H1 (cell line): ENCODE measurements around the gene UBE2Q2. TPM values are rescaled to one million over a fixed set of nuclear protein-coding genes. Genes with fewer than 3 reads are reported as not detected.

ENCODE experiments used
- CTCF ChIA-PET: fragments of 300-600 bp; sonication (Branson Sonifier 250); formaldehyde crosslinking; loops from one replicate; lab custom pipeline; 2021; ENCODE audit not compliant: partially characterized antibody; lab: Charles Lee
- POLR2A ChIA-PET: fragments of 300-600 bp; sonication (Branson Sonifier 250); formaldehyde crosslinking; loops from one replicate; lab custom pipeline; 2021; ENCODE audit warnings: inconsistent platforms; ENCODE audit not compliant: partially characterized antibody; lab: Charles Lee
- DNase-seq, 2 experiments: peaks; one replicate each; pipeline versions ENCODE4 v3.0.0 to v3.0.0-alpha.2; 2010 to 2022; ENCODE audit warnings: low spot score in 2 of 2, low read depth in 1 of 2, mixed read lengths in 1 of 2
- FAIRE-seq: peaks from 2 replicates; lab custom pipeline; 2011; peaks lifted over from hg19 to GRCh38; lab: Jason Lieb, UNC
- H2AFZ ChIP-seq: 2 replicates; pipeline ENCODE4 v1.8.1; 2012; ENCODE audit warnings: low read length, inconsistent platforms
- H2AK5ac ChIP-seq: 2 replicates; pipeline ENCODE4 v1.6.1; 2013; ENCODE audit warnings: low read depth, low read length
- H2BK120ac ChIP-seq: replicated peaks from 2 replicates; pipeline ENCODE3; 2013; ENCODE audit warnings: low read depth, low read length, inconsistent platforms
- H2BK12ac ChIP-seq: 2 replicates; pipeline ENCODE4 v1.6.1; 2013; ENCODE audit warnings: low read depth, low read length
- H2BK15ac ChIP-seq: 2 replicates; pipeline ENCODE4 v1.6.1; 2013; ENCODE audit warnings: low read length
- H2BK20ac ChIP-seq: 2 replicates; pipeline ENCODE4 v1.6.1; 2013; ENCODE audit warnings: low read length
- H2BK5ac ChIP-seq: 2 replicates; pipeline ENCODE4 v1.6.1; 2013; ENCODE audit warnings: low read depth, low read length
- H3K14ac ChIP-seq: 2 replicates; pipeline ENCODE4 v1.6.1; 2013; ENCODE audit warnings: inconsistent platforms; ENCODE audit not compliant: insufficient read length
- H3K18ac ChIP-seq: 2 replicates; pipeline ENCODE4 v1.6.1; 2013; ENCODE audit warnings: low read length; ENCODE audit errors: extremely low read depth
- H3K23ac ChIP-seq: 2 replicates; pipeline ENCODE4 v1.6.1; 2013; ENCODE audit warnings: inconsistent platforms; ENCODE audit not compliant: insufficient read length
- H3K23me2 ChIP-seq: 2 replicates; pipeline ENCODE4 v1.6.1; 2013; ENCODE audit warnings: low read depth, low read length
- H3K27ac ChIP-seq: 2 replicates; pipeline ENCODE4 v1.6.1; 2011; ENCODE audit warnings: low read depth, low read length, inconsistent platforms
- H3K27me3 ChIP-seq, 4 experiments: replicated peaks in 1 of 4; 1 replicate in 1 of 4; 2 replicates in 3 of 4; pipeline versions ENCODE4 v1.6.1 to v1.8.1; 2011 to 2013; ENCODE audit warnings: low read length in 3 of 4, mild to moderate bottlenecking in 3 of 4, inconsistent platforms in 2 of 4, mixed read lengths in 2 of 4, moderate library complexity in 1 of 4; ENCODE audit not compliant: control insufficient read depth in 3 of 4, insufficient read depth in 3 of 4; ENCODE audit errors: extremely low read depth in 1 of 4
- H3K36me3 ChIP-seq, 4 experiments: 2 replicates each; pipeline versions ENCODE4 v1.6.1 to v1.8.1; 2011 to 2013; ENCODE audit warnings: mild to moderate bottlenecking in 4 of 4, low read length in 3 of 4, moderate library complexity in 2 of 4, control low read depth in 1 of 4, inconsistent platforms in 1 of 4; ENCODE audit not compliant: insufficient read depth in 4 of 4, control insufficient read depth in 2 of 4
- H3K4ac ChIP-seq: replicated peaks from 2 replicates; pipeline ENCODE3; 2013; ENCODE audit warnings: low read length, low read depth, mixed read lengths, inconsistent platforms; ENCODE audit not compliant: insufficient read length
- H3K4me1 ChIP-seq, 4 experiments: replicated peaks in 1 of 4; 1 replicate in 1 of 4; 2 replicates in 3 of 4; pipeline versions ENCODE4 v1.6.1 to v1.8.1; 2011 to 2013; ENCODE audit warnings: low read length in 3 of 4, inconsistent platforms in 2 of 4, mixed read lengths in 1 of 4; ENCODE audit not compliant: insufficient read depth in 4 of 4, control insufficient read depth in 3 of 4
- H3K4me2 ChIP-seq, 2 experiments: 2 replicates each; pipeline versions ENCODE4 v1.6.1 to v1.8.1; 2011 to 2013; ENCODE audit warnings: low read depth in 2 of 2, low read length in 2 of 2, control low read depth in 1 of 2, inconsistent platforms in 1 of 2, mild to moderate bottlenecking in 1 of 2; ENCODE audit not compliant: insufficient read depth in 1 of 2
- H3K4me3 ChIP-seq, 4 experiments: fragments of 200-600, 300-600 bp in 1 of 4; sonication (generic), shearing (Covaris generic), sonication (Bioruptor Twin) in 1 of 4; 2 replicates each; pipeline versions ENCODE4 v1.5.1 to v1.8.1; 2011 to 2016; ENCODE audit warnings: low read length in 4 of 4, low read depth in 3 of 4, control low read depth in 2 of 4, inconsistent platforms in 2 of 4, mild to moderate bottlenecking in 2 of 4, mixed read lengths in 1 of 4, moderate library complexity in 1 of 4; ENCODE audit not compliant: insufficient read depth in 2 of 4; ENCODE audit errors: extremely low read depth in 1 of 4
- H3K56ac ChIP-seq: replicated peaks from 2 replicates; pipeline ENCODE3; 2013; ENCODE audit warnings: low read depth, mild to moderate bottlenecking, mixed read lengths, low read length, inconsistent platforms; ENCODE audit not compliant: insufficient read length
- H3K79me1 ChIP-seq: 2 replicates; pipeline ENCODE4 v1.6.1; 2013; ENCODE audit warnings: low read depth, low read length, control low read depth
- H3K79me2 ChIP-seq, 2 experiments: 2 replicates each; pipeline versions ENCODE4 v1.6.1 to v1.8.1; 2012 to 2013; ENCODE audit warnings: low read length in 2 of 2, mild to moderate bottlenecking in 2 of 2, inconsistent platforms in 1 of 2; ENCODE audit not compliant: insufficient read depth in 2 of 2, control insufficient read depth in 1 of 2
- H3K9ac ChIP-seq, 4 experiments: replicated peaks in 1 of 4; 1 replicate in 1 of 4; 2 replicates in 3 of 4; pipeline versions ENCODE4 v1.6.1 to v1.8.1; 2011 to 2013; ENCODE audit warnings: low read depth in 3 of 4, low read length in 3 of 4, control low read depth in 2 of 4, mild to moderate bottlenecking in 2 of 4, moderate library complexity in 2 of 4, inconsistent platforms in 1 of 4; ENCODE audit errors: extremely low read depth in 1 of 4
- H3K9me3 ChIP-seq, 2 experiments: 2 replicates each; pipeline versions ENCODE4 v1.6.1 to v1.8.1; 2012 to 2013; ENCODE audit warnings: mild to moderate bottlenecking in 2 of 2, moderate library complexity in 2 of 2, control low read depth in 1 of 2, inconsistent platforms in 1 of 2, low read depth in 1 of 2, low read length in 1 of 2, mixed read lengths in 1 of 2; ENCODE audit not compliant: insufficient read depth in 2 of 2
- H4K20me1 ChIP-seq, 2 experiments: replicated peaks in 1 of 2; 2 replicates each; pipeline versions ENCODE3 to v1.8.1; 2011 to 2013; ENCODE audit warnings: inconsistent platforms in 2 of 2, low read length in 2 of 2, mild to moderate bottlenecking in 1 of 2; ENCODE audit not compliant: insufficient read depth in 2 of 2, control insufficient read depth in 1 of 2
- H4K5ac ChIP-seq: 2 replicates; pipeline ENCODE4 v1.6.1; 2013; ENCODE audit warnings: low read length, low read depth, mixed read lengths, inconsistent platforms; ENCODE audit not compliant: insufficient read length
- H4K8ac ChIP-seq: 2 replicates; pipeline ENCODE4 v1.8.0; 2013; ENCODE audit warnings: mild to moderate bottlenecking, moderate library complexity, low read length, inconsistent platforms; ENCODE audit not compliant: insufficient read depth; ENCODE audit errors: extremely low read depth
- H4K91ac ChIP-seq: replicated peaks from 2 replicates; pipeline ENCODE3; 2013; ENCODE audit warnings: low read length, mixed read lengths, inconsistent platforms; ENCODE audit not compliant: insufficient read length
- ATF3 ChIP-seq: IDR thresholded peaks from 2 replicates; pipeline ENCODE4 v1.6.1; 2011; ENCODE audit warnings: low read depth, mild to moderate bottlenecking, low read length; ENCODE audit not compliant: insufficient read depth
- BRCA1 ChIP-seq: IDR thresholded peaks from 2 replicates; pipeline ENCODE4 v1.6.1; 2012; ENCODE audit warnings: low read depth, low read length, improper control_type of control experiment
- CHD1 ChIP-seq: IDR thresholded peaks from 2 replicates; pipeline ENCODE4 v1.6.1; 2012; ENCODE audit warnings: low read depth, low read length, improper control_type of control experiment
- CHD2 ChIP-seq: IDR thresholded peaks from 2 replicates; pipeline ENCODE4 v1.6.1; 2012; ENCODE audit warnings: low read length, improper control_type of control experiment
- CREB1 ChIP-seq: IDR thresholded peaks from 2 replicates; pipeline ENCODE4 v1.6.1; 2012; ENCODE audit warnings: inconsistent platforms
- GTF2F1 ChIP-seq: IDR thresholded peaks from 2 replicates; pipeline ENCODE4 v1.6.1; 2012; ENCODE audit warnings: low read depth, low read length, improper control_type of control experiment, borderline replicate concordance
- HDAC2 ChIP-seq, 2 experiments: fragments of 300-600 bp in 1 of 2; sonication (generic) in 1 of 2; IDR thresholded peaks; 2 replicates each; pipeline ENCODE4 v1.6.1; 2011 to 2012; ENCODE audit warnings: low read depth in 2 of 2, low read length in 2 of 2, mild to moderate bottlenecking in 2 of 2, moderate library complexity in 2 of 2, borderline replicate concordance in 1 of 2, inconsistent platforms in 1 of 2
- MAFK ChIP-seq: IDR thresholded peaks from 2 replicates; pipeline ENCODE4 v1.6.1; 2012; ENCODE audit warnings: low read depth, mild to moderate bottlenecking, improper control_type of control experiment, low read length
- RNF2 ChIP-seq: fragments of 200-900, 300-1000 bp; sonication (generic); IDR thresholded peaks from 2 replicates; pipeline ENCODE4 v1.7.1; 2016; ENCODE audit warnings: borderline replicate concordance, low read depth, mild to moderate bottlenecking, antibody characterized with exemption, low read length; ENCODE audit not compliant: poor library complexity, severe bottlenecking; ENCODE audit errors: missing control alignments
- SP2 ChIP-seq: IDR thresholded peaks from 2 replicates; pipeline ENCODE4 v1.6.1; 2012; ENCODE audit warnings: mild to moderate bottlenecking, low read length, inconsistent platforms
- SP4 ChIP-seq: IDR thresholded peaks from 2 replicates; pipeline ENCODE4 v1.6.1; 2012; ENCODE audit warnings: low read length, inconsistent platforms
- TBP ChIP-seq: IDR thresholded peaks from 2 replicates; pipeline ENCODE4 v1.6.1; 2011; ENCODE audit warnings: low read depth, low read length, improper control_type of control experiment
- USF2 ChIP-seq: IDR thresholded peaks from 2 replicates; pipeline ENCODE4 v1.6.1; 2011; ENCODE audit warnings: low read length, improper control_type of control experiment
- WGBS, 2 experiments: shearing (Covaris generic) in 1 of 2; methylation state at CpG; one replicate each; pipeline versions ENCODE4 v1.1.6 to v1.1.7; 2013 to 2015; ENCODE audit warnings: low lambda C conversion rate in 2 of 2, mixed read lengths in 2 of 2, inconsistent platforms in 1 of 2, low coverage in 1 of 2, missing lambda C conversion rate in 1 of 2; ENCODE audit not compliant: insufficient replicate concordance in 2 of 2, insufficient coverage in 1 of 2, insufficient read length in 1 of 2; ENCODE audit errors: extremely low coverage in 1 of 2, missing lambda C conversion rate in 1 of 2; 5-methylcytosine and 5-hydroxymethylcytosine counted together
- polyA plus RNA-seq, 7 experiments: library from polyadenylated mRNA; depleted of rRNA in 3 of 7; stranded (reverse) in 5 of 7; unstranded in 2 of 7; fragments of >200 nt in 5 of 7; fragments of 200-250 nt in 2 of 7; gene quantifications; 1 replicate in 5 of 7; 2 replicates in 1 of 7; 4 replicates in 1 of 7; pipeline versions ENCODE4 v1.2.1 to v1.2.3, GENCODE V29; 2011 to 2013; ENCODE audit warnings: missing spikeins in 2 of 7, mixed read lengths in 2 of 7
- total RNA-seq: library from RNA; stranded (reverse); fragmentation: NEBNext Ultra II Directional; extraction: Animal tissue kit (Norgen Biotek cat#: 25700); gene quantifications from 2 replicates; pipeline ENCODE4 v1.2.1, GENCODE V29; 2021

UBE2Q2 gene
- total and polyA plus RNA-seq, 2 of the 8 experiments (the other 6 are each of a cell fraction or from before 2014, with no cell fraction given), result 10.1 to 22.7 TPM

DNA sequence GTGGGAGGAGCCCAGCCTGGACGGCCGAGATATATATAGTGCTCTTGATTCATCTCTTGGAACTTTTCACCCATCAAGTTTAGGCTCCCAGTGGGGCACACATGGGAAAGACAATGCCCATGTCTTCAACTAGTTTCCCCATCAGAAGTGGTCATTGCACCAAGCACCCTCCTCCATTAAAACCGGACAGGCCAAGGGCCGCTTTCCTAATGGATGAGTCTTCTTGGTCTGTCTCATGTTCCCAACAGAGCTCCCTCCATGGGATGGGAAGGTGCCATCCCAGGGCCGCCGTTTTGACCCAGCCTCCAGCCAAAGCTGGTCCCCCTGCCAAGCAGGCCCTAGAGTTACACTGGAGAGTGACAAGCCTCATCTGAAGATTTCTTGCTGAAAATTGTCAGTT lies 34.7 kb upstream of the UBE2Q2 start:
- Histone ChIP-seq H3K4me2 (no peak overlapping the region), H2BK15ac (no peak overlapping the region), H3K9me3 (no peaks in the 10 kb centered on the region), H3K79me2 (no peaks in the 10 kb centered on the region), H3K23me2 (no peaks in the 10 kb centered on the region), H2BK120ac (no peak overlapping the region), H3K36me3 (no peaks in the 10 kb centered on the region), H2BK20ac (no peak overlapping the region), H2AFZ (no peak overlapping the region), H3K14ac (no peak overlapping the region), H4K20me1 (no peaks in the 10 kb centered on the region), H4K8ac (no peak overlapping the region), H2BK5ac (no peak overlapping the region), H2AK5ac (no peak overlapping the region), H2BK12ac (no peak overlapping the region), H3K4ac (no peak overlapping the region), H3K9ac (no peak overlapping the region), H3K27me3 (no peaks in the 10 kb centered on the region), H4K91ac (no peak overlapping the region), H3K4me3 (no peak overlapping the region), H3K4me1 (peaks cover 0 to 5% (median 0%) of the 10 kb centered on the region in 4 experiments; a peak in 1 of 7 replicates), H3K79me1 (no peaks in the 10 kb centered on the region), H3K27ac (no peak overlapping the region), H3K56ac (no peak overlapping the region), H3K23ac (no peak overlapping the region), H4K5ac (no peak overlapping the region), H3K18ac (no peak overlapping the region)
- ChIA-PET CTCF (interaction anchor here (0.6 to 13.0 kb wide), 12 partner anchors 22 to 328 kb away, joined by 3 to 224 read pairs (median 7); partner anchors contain the start of gene UBE2Q2), POLR2A (interaction anchor here (1.1 to 1.6 kb wide), 2 partner anchors 34 to 83 kb away, joined by 3 to 4 read pairs; partner anchors contain the start of gene UBE2Q2)
- WGBS, 2 experiments, result 90% methylated on average over 6 of the region's 6 CpGs; no CpG with 5 or more reads in 1 of the 2 experiments
- no peak for FAIRE-seq
- DNase-seq, result no peak
- TF ChIP-seq CHD1 (no peak), CHD2 (no peak), BRCA1 (no peak), HDAC2 (IDR thresholded peaks at IDR 0.05; ENCODE audit: borderline replicate concordance in 1 of 2, low read depth in 2 of 2, low read length in 2 of 2) (no peak), SP2 (no peak), RNF2 (no peak), MAFK (no peak), ATF3 (no peak), CREB1 (no peak), SP4 (no peak), GTF2F1 (no peak), TBP (no peak), USF2 (no peak)
